Measurements from ENCODE around the gene CBX8.
A peak's percentile ranks its signal among the peaks of the same experiment; 100 is the strongest.

Gene CBX8

DNA sequence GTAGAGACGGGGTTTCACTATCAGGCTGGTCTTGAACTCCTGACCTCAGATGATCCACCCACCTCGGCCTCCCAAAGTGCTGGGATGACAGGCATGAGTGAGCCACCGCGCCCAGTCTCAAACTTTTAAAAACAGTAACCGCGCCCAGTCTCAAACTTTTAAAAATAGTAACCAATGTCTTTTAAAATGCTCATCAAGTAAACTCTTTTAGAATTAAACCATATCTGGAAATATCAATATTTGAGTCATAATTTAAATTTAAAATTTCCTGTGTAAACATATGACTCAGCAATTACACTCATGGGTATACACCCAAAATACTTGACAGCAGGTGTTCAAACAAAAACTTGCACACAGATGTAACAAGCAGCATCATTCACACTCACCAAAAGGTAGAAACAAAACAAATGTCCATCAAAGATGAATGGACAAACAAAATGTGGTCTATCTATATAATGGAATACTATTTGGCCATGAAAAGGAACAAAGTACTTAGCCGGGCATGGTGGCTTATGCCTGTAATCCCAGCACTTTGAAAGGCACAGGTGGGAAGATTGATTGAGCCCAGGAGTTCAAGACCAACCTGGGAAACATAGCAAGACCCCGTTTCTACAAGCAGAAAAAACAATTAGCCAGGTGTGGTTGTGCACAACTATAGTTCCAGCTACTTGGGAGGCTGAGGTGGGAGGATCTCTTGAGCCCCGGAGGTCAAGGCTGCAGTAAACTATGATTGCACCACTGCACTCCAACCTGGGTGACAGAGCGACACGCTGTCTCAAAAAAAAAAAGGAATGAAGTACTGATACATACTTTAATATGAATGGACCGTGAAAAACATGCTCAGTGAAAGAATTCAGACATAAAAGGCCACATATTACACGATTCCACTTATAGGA, 46.0 kb downstream of the CBX8 start:
- no peak for DNase-seq (ENCODE audit: low read depth)

DNA sequence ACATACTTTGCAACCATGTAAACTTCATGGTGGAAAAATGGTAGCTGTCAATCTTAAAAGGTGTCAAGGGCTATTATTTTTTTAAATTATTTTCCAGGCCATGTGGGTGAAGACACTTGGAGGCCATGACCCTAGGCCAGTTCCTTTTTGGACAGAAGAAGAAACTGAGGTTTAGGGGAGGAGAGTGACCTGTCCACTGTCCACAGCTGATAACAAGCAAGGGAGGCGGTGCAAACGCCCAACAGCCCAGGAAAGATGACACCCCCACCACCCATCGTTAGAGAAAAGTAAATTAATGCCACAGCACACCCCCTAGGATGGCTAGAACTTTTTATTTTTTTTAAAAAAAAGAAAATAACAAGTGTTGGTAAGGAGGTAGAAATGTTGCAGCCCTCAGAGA, 46.9 kb downstream of the CBX8 start:
- no peak for DNase-seq (ENCODE audit: low read depth)

DNA sequence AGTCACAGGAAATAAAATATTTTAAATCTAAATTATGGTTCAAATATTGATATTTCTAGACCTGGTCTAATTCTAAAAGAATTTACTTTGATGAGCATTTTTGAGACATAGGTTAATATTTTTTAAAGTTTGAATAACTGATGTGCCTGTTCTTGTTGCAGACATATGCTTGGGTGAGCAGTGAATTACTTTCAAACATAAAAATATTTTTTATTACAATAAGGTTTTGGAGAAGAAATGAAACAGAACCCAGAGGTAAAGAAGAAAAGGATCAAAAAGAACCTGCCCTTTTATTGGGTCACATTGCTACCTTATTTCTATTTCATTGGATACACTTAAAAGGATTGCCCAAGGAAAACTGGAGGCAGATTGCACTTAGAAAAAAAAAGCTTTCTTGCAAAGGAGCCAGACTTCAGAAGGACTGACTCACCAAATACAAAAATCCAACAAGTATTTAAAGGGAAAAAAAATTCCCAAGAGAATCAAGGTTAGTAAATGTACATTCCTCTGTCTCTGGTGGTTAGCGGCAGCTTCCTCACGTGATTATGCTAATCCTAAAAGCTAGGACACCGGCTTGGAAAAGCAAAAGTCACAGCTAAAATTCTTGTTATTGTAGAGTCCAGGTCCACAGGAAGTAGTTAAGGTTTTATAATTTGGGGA, 47.6 kb downstream of the CBX8 start:
- DNase-seq (ENCODE audit: low read depth): peak; percentile 67

DNA sequence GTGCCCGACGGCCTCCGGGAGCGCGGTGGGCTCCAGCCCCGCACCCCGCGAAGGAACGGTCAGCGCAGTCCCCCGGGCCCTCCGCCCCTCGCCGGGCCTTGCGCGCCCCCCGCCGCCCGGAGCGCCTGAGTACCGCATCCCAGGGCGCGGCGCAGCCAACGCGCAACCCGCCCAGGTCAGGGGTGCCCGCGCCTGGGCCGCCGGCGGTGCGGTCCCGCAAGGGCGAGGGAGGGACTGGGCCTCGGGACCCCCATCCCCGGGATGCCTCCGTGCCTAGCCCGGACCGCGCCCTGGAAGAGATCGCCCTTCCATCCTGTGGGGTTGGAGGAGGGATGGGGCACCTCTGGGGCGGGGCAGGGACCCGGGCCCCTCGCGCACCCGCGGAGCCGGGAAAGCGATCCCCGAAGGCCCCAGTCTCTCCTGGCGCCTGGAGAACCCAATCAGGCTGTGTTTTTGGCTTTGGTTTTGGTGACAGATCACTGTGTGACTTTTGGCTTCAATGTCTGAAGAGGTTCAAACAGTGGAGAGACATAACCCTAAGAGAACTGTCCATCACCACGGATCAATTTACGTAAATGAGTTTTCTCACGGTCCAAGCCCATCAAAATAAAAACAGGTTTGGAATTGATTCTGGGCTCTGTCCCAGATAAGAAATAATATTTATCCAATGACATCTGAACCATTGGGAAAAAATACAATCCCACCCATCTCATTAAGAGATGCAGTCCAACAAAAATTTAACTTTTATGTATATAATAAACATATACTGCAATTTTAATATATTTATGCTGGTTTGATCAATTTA, 48.4 kb downstream of the CBX8 start:
- no peak for DNase-seq (ENCODE audit: low read depth)

DNA sequence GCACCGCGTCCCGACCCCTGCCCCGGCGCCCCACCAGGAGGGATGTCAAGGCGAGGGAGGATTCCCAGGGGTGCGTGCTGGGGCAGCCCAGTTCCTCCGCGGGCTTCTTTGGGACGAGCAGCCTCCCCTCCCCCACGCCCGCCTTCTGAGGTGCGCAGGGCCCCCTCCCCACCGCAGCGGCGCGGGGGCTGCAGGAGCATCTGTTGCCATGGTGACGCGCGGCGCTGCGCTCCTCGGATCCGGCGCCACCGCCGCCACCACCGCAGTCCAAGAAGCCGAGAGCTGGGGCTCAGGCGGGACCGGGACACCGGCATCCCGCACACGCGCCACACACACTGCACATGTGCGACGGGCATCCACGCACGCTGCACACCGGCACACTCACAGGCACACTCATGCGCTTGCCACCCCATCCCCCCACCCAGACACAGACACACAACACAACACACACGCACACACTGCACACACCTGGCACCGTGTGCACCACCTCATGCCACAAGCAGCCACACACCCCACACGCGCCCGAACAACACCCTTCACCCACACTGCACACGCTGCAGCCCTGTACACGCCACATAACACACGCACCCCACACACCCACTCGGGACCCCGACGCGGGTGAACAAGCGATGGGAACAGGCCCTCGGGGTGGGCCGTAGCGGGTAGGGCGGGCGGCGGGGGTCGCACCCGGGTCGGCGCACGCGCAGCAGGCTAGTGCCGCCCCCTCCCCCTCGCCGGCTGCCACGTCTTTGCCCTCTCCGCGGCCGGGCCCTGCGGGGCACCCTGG, 49.2 kb downstream of the CBX8 start:
- DNase-seq (ENCODE audit: low read depth): no peak

DNA sequence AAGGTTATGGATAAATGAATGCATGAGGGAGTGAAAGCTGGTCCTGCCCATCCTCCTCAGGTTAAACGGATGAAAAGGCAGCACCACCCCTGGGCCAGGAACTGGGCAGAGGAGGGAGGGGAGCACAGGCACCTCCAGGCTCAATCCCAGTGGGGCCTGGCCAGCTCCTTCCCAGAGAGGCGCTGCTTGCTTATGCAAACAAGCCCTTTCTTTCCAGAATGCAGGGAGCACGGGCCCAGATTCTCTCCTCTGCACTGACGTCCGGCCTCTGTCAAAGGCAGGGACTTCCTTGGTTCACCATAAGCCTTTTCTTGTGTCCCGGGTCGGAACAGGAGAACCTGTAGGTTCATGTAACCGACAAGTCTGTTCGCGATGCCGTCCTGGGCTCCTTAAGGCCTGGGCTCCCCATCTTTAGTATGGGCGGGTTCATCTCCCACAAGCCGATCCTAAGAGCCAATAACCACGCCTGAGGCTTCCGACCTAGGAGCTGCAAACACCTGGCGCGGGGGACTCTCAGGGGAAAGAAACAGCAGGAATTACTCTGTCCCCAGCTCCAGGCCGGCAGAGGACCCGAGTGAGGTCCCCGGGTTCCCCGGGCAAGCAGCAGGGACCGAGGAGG, 49.9 kb downstream of the CBX8 start:
- DNase-seq (ENCODE audit: low read depth): no peak

DNA sequence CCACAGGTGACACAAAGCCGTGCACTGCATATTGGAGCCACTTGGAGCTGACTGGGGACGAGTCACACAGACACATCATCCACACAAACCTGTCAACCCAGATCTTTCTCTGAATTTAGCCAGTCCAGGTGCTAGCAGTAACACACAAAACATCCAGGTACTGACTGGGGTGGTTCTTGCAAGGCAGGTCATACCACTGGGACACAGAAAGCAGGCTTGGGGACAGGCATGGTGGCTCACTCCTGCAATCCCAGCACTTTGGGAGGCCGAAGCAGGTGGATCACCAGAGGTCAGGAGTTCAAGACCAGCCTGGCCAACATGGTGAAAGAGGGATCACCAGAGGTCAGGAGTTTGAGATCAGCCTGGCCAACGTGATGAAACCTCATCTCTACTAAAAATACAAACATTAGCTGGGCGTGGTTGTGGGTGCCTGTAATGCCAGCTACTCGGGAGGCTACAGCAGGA, 51.2 kb downstream of the CBX8 start:
- no peak for DNase-seq (ENCODE audit: low read depth)

DNA sequence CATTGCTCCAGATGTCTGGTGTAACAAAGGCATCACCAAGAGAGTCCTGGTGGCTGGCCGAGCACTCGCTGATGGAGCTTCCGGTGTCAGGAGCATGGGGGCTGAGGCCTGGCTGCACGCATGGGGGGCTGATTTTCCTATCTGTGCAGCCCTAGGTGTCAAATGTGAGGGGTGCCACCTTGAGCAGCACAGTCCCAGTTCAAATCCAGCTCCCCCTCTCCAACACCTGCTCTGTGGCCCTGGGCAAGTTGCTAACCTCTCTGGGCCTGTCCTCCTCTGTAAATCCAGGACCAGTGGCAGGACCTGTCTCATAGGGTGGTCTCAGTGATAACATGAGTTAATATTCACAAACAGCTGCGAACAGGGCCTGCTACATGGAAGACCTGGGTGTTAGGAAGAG, 53.3 kb downstream of the CBX8 start:
- no peak for DNase-seq (ENCODE audit: low read depth)

DNA sequence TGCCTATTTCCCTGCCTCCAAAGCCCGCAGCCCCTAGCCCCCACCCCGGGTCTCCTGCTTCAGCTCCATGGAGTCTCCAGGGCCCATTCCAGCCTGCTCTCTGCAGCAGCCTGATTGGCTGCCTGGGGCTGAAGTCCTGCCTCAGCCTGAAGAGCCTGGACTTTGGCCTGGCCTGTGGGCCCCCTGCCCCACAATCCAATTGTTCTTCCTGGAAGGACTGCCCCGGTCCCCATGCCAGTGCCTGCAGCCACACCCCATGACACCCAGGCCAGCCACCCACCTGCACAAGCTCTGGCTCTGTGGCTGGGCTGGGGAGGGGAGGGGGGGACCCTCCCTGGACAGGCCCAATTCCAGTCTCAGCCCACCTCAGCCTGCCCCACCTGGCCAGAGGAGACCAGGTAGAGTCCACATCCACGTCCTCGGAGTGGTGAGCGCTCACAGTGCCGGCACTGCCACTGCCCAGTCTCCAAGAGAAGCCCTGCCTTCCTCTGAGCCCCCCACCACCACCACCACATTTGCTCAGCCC, 53.9 kb downstream of the CBX8 start:
- no peak for DNase-seq (ENCODE audit: low read depth)

DNA sequence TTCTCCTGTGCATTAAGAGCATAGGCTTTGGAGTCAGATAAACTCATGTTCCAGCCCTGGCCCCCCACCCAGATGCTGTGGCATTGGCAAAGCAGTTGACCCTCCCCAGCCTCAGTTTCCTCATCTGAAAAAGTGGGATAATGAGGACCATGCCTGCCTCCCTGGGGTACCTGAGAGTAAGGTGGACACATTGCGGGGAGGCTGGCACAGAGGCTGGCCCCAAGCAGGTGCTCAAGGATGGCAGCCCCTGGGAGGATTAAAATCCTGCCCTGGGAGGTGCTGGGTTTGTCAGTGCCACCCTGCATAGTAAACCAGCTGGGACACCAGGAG, 54.3 kb downstream of the CBX8 start:
- no peak for DNase-seq (ENCODE audit: low read depth)

Measured in iris pigment epithelial cell (primary cell).